H9 (cell line): Measurements from ENCODE around the gene RNF220. TPM values are rescaled to one million over a fixed set of nuclear protein-coding genes. Genes with fewer than 3 reads are reported as not detected.

Source experiments
- DNase-seq: peaks from one replicate; pipeline ENCODE4 v3.0.0-alpha.2; 2017
- H2AFZ ChIP-seq: one replicate; pipeline ENCODE4 v1.6.1; 2013; ENCODE audit warnings: mild to moderate bottlenecking, low read length, control low read depth, moderate library complexity
- H2AK5ac ChIP-seq: 2 replicates; pipeline ENCODE4 v1.6.1; 2013; ENCODE audit warnings: low read length, control low read depth, mixed read lengths; ENCODE audit not compliant: insufficient read length
- H2BK120ac ChIP-seq: one replicate; pipeline ENCODE4 v1.6.1; 2013; ENCODE audit warnings: low read depth, mild to moderate bottlenecking, low read length, control low read depth, inconsistent platforms; ENCODE audit not compliant: poor library complexity, severe bottlenecking
- H2BK12ac ChIP-seq: 2 replicates; pipeline ENCODE4 v1.6.1; 2013; ENCODE audit warnings: low read length, control low read depth, mixed read lengths, low read depth; ENCODE audit not compliant: insufficient read length
- H2BK15ac ChIP-seq: 2 replicates; pipeline ENCODE4 v1.6.1; 2013; ENCODE audit warnings: low read depth, low read length, control low read depth
- H2BK20ac ChIP-seq: one replicate; pipeline ENCODE4 v1.6.1; 2013; ENCODE audit warnings: low read depth, mild to moderate bottlenecking, low read length, control low read depth, inconsistent platforms; ENCODE audit not compliant: poor library complexity, severe bottlenecking
- H2BK5ac ChIP-seq: 2 replicates; pipeline ENCODE4 v1.6.1; 2013; ENCODE audit warnings: low read length, control low read depth, mixed read lengths; ENCODE audit not compliant: insufficient read length
- H3K14ac ChIP-seq: 2 replicates; pipeline ENCODE4 v1.6.1; 2013; ENCODE audit warnings: low read length, control low read depth; ENCODE audit not compliant: insufficient read depth
- H3K18ac ChIP-seq: 2 replicates; pipeline ENCODE4 v1.6.1; 2013; ENCODE audit warnings: low read depth, mild to moderate bottlenecking, mixed read lengths, low read length, control low read depth; ENCODE audit not compliant: insufficient read length
- H3K23ac ChIP-seq: 2 replicates; pipeline ENCODE4 v1.6.1; 2013; ENCODE audit warnings: low read length, control low read depth, mixed read lengths, low read depth; ENCODE audit not compliant: insufficient read length
- H3K23me2 ChIP-seq: 2 replicates; pipeline ENCODE4 v1.6.1; 2013; ENCODE audit warnings: low read depth, mild to moderate bottlenecking, mixed read lengths, low read length, control low read depth; ENCODE audit not compliant: insufficient read length, poor library complexity, severe bottlenecking
- H3K27ac ChIP-seq: 2 replicates; pipeline ENCODE4 v1.5.1; 2013; ENCODE audit warnings: low read length, control low read depth, mixed read lengths, low read depth; ENCODE audit not compliant: insufficient read length
- H3K27me3 ChIP-seq: 2 replicates; pipeline ENCODE4 v1.6.1; 2013; ENCODE audit warnings: low read length, control low read depth, inconsistent platforms; ENCODE audit not compliant: insufficient read depth
- H3K4ac ChIP-seq: 2 replicates; pipeline ENCODE4 v1.6.1; 2013; ENCODE audit warnings: low read depth, mild to moderate bottlenecking, control low read depth, inconsistent platforms, low read length, moderate library complexity
- H3K4me1 ChIP-seq: 2 replicates; pipeline ENCODE4 v1.6.1; 2013; ENCODE audit warnings: low read length, control low read depth, inconsistent platforms; ENCODE audit not compliant: insufficient read depth
- H3K4me2 ChIP-seq: 2 replicates; pipeline ENCODE4 v1.6.1; 2013; ENCODE audit warnings: low read length, control low read depth, mixed read lengths; ENCODE audit not compliant: insufficient read length, insufficient read depth
- H3K56ac ChIP-seq: 2 replicates; pipeline ENCODE4 v1.6.1; 2013; ENCODE audit warnings: low read depth, mild to moderate bottlenecking, mixed read lengths, low read length, control low read depth; ENCODE audit not compliant: insufficient read length
- H3K79me1 ChIP-seq: 2 replicates; pipeline ENCODE4 v1.6.1; 2013; ENCODE audit warnings: low read depth, mild to moderate bottlenecking, moderate library complexity, low read length, control low read depth, inconsistent platforms; ENCODE audit not compliant: insufficient read depth, poor library complexity, severe bottlenecking
- H3K79me2 ChIP-seq: 2 replicates; pipeline ENCODE4 v1.6.1; 2013; ENCODE audit warnings: low read length, control low read depth, inconsistent platforms; ENCODE audit not compliant: insufficient read depth
- H3K9ac ChIP-seq: 2 replicates; pipeline ENCODE4 v1.6.1; 2013; ENCODE audit warnings: low read length, control low read depth, mixed read lengths; ENCODE audit not compliant: insufficient read length; ENCODE audit errors: extremely low read depth
- H3K9me3 ChIP-seq: one replicate; pipeline ENCODE4 v1.6.1; 2013; ENCODE audit warnings: low read depth, low read length, inconsistent platforms; ENCODE audit not compliant: control insufficient read depth
- H3T11ph ChIP-seq: one replicate; pipeline ENCODE4 v1.6.1; 2013; ENCODE audit warnings: mild to moderate bottlenecking, low read length, control low read depth, inconsistent platforms
- H4K20me1 ChIP-seq: one replicate; pipeline ENCODE4 v1.6.1; 2013; ENCODE audit not compliant: control insufficient read depth, insufficient read length, insufficient read depth
- H4K5ac ChIP-seq: 2 replicates; pipeline ENCODE4 v1.6.1; 2013; ENCODE audit warnings: low read depth, mild to moderate bottlenecking, mixed read lengths, low read length, control low read depth; ENCODE audit not compliant: insufficient read length
- H4K8ac ChIP-seq: replicated peaks from 2 replicates; pipeline ENCODE4 v1.6.1; 2013; ENCODE audit warnings: low read length, control low read depth, mixed read lengths, low read depth; ENCODE audit not compliant: insufficient read length
- H4K91ac ChIP-seq: 2 replicates; pipeline ENCODE4 v1.6.1; 2013; ENCODE audit warnings: low read depth, mild to moderate bottlenecking, moderate library complexity, mixed read lengths, low read length, control low read depth; ENCODE audit not compliant: insufficient read length
- H3K27ac Mint-ChIP-seq, 3 experiments: 2 replicates in 2 of 3; 3 replicates in 1 of 3; pipeline ENCODE4 v1.8.0; 2020 to 2021; ENCODE audit warnings: mixed read lengths in 3 of 3, mild to moderate bottlenecking in 1 of 3, moderate library complexity in 1 of 3
- H3K27me3 Mint-ChIP-seq: 2 replicates; pipeline ENCODE4 v1.8.0; 2021; ENCODE audit warnings: low read depth, mild to moderate bottlenecking, moderate library complexity, mixed read lengths
- H3K36me3 Mint-ChIP-seq, 3 experiments: 2 replicates in 2 of 3; 3 replicates in 1 of 3; pipeline ENCODE4 v1.8.0; 2020 to 2021; ENCODE audit warnings: low read depth in 3 of 3, mixed read lengths in 3 of 3; ENCODE audit not compliant: insufficient read depth in 1 of 3
- H3K4me1 Mint-ChIP-seq, 2 experiments: 2 replicates each; pipeline ENCODE4 v1.8.0; 2020; ENCODE audit warnings: mixed read lengths in 2 of 2
- H3K4me3 Mint-ChIP-seq, 2 experiments: 2 replicates in 1 of 2; 3 replicates in 1 of 2; pipeline ENCODE4 v1.8.0; 2020 to 2021; ENCODE audit warnings: mild to moderate bottlenecking in 2 of 2, mixed read lengths in 2 of 2, moderate library complexity in 1 of 2
- H3K9me3 Mint-ChIP-seq, 2 experiments: 2 replicates in 1 of 2; 3 replicates in 1 of 2; pipeline ENCODE4 v1.8.0; 2020; ENCODE audit warnings: mild to moderate bottlenecking in 2 of 2, mixed read lengths in 2 of 2, moderate library complexity in 1 of 2
- WGBS: extraction: QIAGEN DNeasy Blood & Tissue Kit; methylation state at CpG from one replicate; pipeline ENCODE4 v1.1.7; 2013; ENCODE audit warnings: missing lambda C conversion rate, low lambda C conversion rate, mixed read lengths; ENCODE audit not compliant: insufficient read length; ENCODE audit errors: extremely low coverage; 5-methylcytosine and 5-hydroxymethylcytosine counted together
- total RNA-seq: library from RNA; stranded (reverse); gene quantifications from 2 replicates; pipeline ENCODE4 v1.2.1, GENCODE V29; 2021
- TF ChIP-seq, protein P1 (sequence below): fragments of 200-600 bp; sonication (generic); conservative IDR thresholded peaks from 3 replicates; pipeline ENCODE4 v1.8.0; 2021; ENCODE audit warnings: antibody characterized with exemption, mild to moderate bottlenecking

The RNF220 gene
- total RNA-seq, 1 experiment from 2014 or later, result 109 TPM

DNA sequence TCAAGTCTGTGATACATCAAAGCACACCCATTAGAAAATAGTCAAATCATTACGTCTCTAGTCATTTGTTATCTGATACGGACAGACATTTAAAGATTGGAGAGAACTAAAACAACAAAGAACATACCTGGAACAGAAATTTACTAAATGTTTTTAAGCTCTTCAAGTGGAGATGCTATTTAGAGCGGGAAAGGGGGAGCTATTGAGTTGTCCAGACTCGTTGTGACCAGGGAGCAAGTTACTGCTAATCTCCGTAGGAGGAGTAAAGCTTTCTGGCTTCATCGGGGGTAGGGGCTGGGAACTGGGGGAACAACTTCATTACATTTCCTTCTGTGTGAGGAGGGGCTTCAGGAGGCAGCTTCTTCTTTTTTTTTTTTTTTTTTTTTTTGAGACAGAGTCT lies 129.7 kb downstream of the RNF220 start:
- Histone ChIP-seq H3K4ac (no peak overlapping the region), H3K23me2 (no peaks in the 10 kb centered on the region), H3K9ac (no peak overlapping the region), H2BK20ac (no peak overlapping the region), H3T11ph (no peak overlapping the region), H2BK5ac (no peak overlapping the region), H3K18ac (no peak overlapping the region), H3K9me3 (no peaks in the 10 kb centered on the region), H3K4me1 (peaks cover 24% of the 10 kb centered on the region), H3K27me3 (no peaks in the 10 kb centered on the region), H3K79me1 (no peaks in the 10 kb centered on the region), H2BK120ac (no peak overlapping the region), H3K14ac (no peak overlapping the region), H4K91ac (no peak overlapping the region), H3K79me2 (no peaks in the 10 kb centered on the region), H2AK5ac (no peak overlapping the region), H4K8ac (no peak overlapping the region), H3K4me2 (no peak overlapping the region), H2BK15ac (no peak overlapping the region), H3K56ac (no peak overlapping the region), H4K20me1 (no peaks in the 10 kb centered on the region), H3K27ac (no peak overlapping the region), H2BK12ac (no peak overlapping the region), H3K23ac (no peak overlapping the region), H2AFZ (no peak overlapping the region), H4K5ac (no peak overlapping the region)
- Mint-ChIP-seq H3K4me3 (no peak overlapping the region), H3K9me3 (no peaks in the 10 kb centered on the region), H3K27ac (no peak overlapping the region; a peak in 2 of 7 replicates), H3K27me3 (peaks cover 37% of the 10 kb centered on the region), H3K4me1 (peaks cover 54 to 62% of the 10 kb centered on the region in 2 experiments), H3K36me3 (no peaks in the 10 kb centered on the region; a peak in 1 of 7 replicates)
- TF ChIP-seq, protein P1, sequence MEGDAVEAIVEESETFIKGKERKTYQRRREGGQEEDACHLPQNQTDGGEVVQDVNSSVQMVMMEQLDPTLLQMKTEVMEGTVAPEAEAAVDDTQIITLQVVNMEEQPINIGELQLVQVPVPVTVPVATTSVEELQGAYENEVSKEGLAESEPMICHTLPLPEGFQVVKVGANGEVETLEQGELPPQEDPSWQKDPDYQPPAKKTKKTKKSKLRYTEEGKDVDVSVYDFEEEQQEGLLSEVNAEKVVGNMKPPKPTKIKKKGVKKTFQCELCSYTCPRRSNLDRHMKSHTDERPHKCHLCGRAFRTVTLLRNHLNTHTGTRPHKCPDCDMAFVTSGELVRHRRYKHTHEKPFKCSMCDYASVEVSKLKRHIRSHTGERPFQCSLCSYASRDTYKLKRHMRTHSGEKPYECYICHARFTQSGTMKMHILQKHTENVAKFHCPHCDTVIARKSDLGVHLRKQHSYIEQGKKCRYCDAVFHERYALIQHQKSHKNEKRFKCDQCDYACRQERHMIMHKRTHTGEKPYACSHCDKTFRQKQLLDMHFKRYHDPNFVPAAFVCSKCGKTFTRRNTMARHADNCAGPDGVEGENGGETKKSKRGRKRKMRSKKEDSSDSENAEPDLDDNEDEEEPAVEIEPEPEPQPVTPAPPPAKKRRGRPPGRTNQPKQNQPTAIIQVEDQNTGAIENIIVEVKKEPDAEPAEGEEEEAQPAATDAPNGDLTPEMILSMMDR, result peak; percentile 45; the same call in 1 of the 3 replicates
- DNase-seq, result no peak
- WGBS, result no CpG with 5 or more reads among the region's 6 CpGs
